CD4-positive, alpha-beta T cell treated with Interleukin-1 beta for 1 hour (primary cell): Measurements from ENCODE around the gene TCEAL5.
"Not testable (repeated sequence)": the region's sequence is repeated elsewhere in the genome, so short reads cannot be mapped to it uniquely, and the experiment has no call there.

Source experiments
- DNase-seq, 2 donors: peaks; one replicate each; pipeline ENCODE4 v3.0.0-alpha.2; 2020 to 2022

The TCEAL5 gene, protein sequence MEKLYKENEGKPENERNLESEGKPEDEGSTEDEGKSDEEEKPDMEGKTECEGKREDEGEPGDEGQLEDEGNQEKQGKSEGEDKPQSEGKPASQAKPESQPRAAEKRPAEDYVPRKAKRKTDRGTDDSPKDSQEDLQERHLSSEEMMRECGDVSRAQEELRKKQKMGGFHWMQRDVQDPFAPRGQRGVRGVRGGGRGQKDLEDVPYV

DNA sequence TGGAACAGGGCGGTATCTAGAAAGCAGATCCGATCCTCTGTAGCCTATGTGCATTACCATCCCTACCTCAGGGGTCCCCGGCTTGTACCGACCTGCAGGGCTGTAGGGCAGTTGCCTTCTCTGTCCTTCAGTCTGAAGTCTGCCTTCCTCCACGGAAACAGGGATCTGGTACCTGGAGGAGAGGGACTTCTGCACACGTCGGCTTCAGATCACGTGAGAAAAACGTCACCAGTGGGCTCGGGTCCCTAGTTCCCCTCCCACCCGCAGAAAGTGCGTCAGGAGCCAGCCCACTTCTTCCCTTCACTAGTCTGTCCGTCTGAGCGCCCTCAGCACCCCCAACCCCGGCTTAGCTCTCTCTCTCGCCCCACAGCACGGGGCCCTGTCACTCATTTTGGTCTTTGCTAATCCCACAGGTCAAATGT is at the start of gene TCEAL5:
TSS of gene TCEAL5 (minus strand) at position 170 of the 422 bp plus-strand sequence. CDS start 2,187 bp downstream, outside the sequence.
- no peak for DNase-seq

DNA sequence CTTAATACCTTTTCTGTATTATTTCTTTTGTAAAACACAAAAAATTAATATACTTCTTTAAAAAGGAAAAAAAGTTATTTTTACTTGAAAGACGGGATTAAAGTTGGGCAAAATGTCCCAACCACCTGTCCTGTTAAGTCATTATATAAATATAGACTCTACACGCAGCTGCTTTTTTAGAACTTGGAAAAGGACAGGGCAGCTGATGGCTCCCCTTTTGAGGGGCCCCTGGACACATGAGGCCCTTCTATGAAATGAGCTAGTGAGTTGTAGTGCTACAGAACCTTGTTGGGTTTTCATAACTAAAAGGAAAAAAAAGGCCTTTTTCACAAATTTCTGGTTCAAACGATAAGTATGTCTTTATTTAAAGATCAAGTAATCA is 34.8 kb upstream of the TCEAL5 start:
- DNase-seq, result no peak

DNA sequence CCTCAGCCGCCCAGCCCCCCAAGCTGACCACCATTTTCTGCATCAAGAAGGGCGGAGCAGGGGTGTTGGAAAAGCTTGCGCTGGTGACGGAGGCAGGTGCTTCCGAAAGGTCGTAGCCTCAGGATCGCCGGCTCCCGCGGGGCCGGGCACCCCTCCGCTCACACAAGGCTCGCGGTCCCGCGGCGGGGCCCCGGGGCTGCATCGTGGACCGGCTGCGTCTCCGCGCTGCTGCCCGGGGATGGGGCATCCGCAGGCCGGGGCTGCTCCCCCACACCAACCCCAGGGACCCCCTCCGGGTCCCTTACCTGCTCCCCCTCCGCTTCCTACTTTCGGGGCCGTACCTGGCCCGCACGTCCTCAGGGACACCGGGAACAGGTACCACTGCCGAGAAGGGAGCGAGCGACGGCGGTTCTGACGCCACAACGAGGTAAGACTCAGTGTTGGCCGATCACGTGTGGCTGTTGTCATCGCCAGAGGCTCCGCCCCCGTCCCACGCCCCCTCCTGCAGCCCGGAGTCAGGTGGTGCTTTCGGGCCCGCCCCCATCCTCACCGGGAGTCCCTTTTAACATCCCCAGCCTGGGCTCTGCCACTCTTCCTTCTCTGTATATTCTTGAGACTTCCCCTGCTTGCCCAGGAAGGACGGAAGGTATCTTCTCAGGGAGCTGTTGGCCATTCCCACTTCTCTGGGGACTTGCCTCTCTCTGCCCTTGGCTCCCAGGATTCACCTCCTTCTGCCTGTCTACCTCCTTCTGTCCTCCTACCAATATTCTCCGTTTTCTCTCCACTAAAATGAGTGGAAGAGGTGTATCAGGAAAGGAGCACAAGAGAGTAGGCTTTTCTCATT is 34.2 kb upstream of the TCEAL5 start, which contains the start of gene BEX2:
TSS of gene BEX2 (minus strand) at position 436 of the 844 bp plus-strand sequence. CDS start 1,014 bp downstream, outside the sequence.
- DNase-seq, result peak; percentile 85 to 87

DNA sequence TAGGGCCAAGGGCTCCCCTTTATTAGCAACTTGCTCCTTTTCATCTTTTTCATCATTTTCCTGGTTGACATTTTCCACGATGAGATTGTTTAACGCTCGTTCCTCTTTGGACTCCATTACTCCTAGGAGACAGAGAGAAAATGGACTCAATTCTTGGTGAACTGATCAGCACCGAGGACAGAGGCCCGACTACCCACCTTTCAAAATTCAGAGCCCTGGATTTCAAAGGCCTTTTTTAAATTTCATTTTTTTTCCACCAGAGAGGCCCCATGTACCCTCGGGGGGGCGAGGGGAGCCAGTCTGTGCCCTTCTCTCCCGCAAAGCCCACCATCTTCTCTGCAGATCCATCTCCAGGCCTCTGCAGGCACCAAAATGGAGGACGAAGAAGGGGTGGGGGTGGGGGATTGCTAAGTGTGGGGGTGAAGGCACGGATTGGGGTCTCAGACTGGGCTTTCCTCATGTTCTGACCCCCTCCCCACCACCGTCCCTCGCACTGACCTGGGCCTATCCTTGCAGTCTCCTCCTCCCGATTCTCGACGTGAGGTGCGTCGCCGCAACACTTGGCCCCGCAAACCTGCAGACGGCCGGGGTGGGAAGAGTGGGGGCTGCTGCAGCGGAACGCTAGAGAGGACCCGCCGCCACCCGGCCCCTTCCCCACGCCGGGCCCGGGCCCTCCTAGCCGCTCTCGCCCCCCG is 33.5 kb upstream of the TCEAL5 start:
- DNase-seq, result no peak

DNA sequence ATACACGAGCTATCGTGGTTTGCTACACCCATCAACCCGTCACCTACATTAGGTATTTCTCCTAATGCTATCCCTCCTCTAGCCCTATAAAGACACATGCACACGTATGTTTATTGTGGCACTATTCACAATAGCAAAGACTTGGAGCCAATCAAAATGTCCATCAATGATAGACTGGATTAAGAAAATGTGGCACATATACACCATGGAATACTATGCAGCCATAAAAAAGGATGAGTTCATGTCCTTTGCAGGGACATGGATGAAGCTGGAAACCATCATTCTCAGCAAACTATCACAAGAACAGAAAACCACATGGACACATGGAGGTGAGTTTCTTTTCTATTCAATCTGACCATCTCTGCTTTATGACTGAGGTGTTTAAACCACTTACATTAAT is 29.1 kb upstream of the TCEAL5 start:
- DNase-seq, result not testable (repeated sequence)

DNA sequence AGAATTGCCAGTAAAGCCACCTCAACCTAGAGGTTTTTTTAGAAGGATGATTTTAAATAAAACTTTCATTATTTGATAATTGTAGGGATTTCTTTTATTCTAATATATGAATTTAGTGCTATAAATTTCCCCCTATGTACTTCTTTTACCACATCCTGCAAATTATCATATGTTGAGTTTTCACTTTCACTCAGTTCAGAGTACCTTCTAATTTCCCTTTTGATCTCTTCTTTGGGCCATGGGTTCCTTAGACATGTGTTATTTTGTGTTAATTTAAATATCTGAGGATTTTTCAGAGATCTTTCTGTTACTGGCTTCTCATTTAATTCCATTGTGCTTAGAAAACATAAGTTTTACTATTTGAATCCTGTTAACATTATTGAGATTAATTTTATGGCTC is 28.2 kb upstream of the TCEAL5 start:
- no peak for DNase-seq

DNA sequence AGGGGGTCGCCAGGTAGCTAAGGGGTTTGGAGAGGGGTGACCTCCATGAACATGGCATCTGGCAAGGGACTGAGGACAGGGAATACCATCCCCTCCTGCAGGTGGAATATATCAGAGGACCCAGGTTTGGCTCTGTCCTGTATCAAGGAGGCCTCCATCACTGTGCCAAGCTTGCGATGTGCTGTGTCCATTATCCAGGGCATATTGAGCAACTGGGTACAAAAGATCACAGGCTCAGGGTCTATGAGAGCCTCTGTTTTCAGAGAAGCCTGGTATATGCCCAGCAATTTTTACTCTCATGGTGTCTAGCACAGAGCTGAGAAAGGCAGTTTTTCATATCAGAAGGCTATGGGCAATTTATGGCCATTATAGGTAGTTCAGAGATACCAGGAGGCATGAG is 16.6 kb upstream of the TCEAL5 start:
- DNase-seq, result no peak

DNA sequence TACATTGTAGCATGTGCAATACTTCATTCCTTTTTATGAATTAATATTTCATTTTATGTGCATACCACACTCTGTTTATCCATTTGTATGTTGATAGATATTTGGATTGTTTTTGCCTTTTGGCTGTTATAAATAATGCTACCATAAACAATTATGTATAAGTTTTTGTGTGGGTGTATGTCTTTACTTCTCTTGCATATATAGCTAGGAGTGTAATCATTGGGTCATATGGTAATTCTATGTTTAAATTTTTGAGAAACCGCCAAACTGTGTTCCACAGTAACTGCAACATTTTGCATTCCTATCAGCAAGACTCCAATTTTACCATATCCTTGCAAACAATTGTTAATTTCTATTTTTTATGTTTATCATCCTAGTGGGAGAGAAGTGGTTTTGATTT is 3.1 kb upstream of the TCEAL5 start:
- no peak for DNase-seq

DNA sequence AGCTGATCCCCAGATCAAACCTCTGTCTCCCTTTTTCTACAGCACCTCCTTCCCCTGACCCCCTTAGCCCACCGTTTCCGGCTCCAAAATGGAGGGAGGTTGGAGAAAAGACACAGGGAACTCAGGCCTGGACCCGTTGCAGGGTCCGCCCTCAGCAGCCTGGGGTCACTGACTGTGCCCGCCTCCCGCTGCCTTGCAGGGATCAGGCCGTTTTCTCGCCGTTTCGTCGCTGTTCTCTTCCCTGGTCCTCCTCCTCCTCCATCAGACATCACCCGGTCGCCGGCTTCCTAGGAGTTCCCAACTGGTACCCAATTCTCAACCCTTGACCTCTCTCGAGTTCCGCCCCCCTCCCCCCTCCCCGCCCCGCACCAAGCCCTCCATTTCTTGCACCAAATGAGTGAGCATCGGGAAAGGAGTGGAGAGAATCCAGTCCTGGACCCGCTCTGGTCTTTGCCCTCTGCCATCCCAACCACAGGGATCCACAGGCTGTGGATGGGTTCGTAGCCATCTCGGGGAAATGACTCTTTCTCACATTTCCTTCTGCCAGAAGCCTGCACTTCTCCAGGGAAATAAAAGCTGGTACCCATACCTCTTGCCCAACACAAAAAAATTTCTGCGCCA is 493 bp downstream of the TCEAL5 start:
- no peak for DNase-seq

DNA sequence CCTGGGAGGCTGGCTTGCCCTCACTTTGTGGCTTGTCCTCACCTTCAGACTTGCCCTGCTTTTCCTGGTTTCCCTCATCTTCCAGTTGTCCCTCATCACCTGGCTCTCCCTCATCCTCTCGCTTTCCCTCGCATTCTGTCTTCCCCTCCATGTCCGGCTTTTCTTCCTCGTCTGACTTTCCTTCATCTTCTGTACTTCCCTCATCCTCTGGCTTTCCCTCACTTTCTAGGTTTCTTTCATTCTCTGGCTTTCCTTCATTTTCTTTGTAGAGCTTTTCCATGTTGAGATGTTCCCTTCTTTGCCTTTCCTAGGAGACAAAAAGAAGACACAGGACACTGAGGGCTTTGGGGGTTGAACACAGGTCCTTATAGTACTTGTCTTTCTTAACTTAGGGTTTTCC is 2.3 kb downstream of the TCEAL5 start:
- DNase-seq, result no peak

DNA sequence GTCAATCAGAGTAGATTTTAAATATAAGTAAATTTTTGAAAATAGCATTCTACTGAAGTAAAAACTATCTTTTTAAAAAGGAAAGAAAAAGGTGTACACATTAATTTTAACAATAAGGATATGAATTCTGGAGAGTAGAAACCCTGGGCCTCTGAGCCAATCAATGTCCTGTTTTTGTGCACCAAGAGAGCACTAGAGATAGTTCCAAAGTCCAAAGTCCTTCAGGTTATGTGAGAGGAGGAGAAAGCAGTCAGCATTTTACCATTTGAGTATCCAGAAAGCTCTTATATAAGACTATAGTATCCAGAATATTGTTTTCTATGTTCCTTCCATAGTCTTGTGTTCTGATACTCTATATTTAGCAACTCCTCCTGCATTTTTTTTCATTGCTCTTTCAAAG is 18.3 kb downstream of the TCEAL5 start:
- no peak for DNase-seq

DNA sequence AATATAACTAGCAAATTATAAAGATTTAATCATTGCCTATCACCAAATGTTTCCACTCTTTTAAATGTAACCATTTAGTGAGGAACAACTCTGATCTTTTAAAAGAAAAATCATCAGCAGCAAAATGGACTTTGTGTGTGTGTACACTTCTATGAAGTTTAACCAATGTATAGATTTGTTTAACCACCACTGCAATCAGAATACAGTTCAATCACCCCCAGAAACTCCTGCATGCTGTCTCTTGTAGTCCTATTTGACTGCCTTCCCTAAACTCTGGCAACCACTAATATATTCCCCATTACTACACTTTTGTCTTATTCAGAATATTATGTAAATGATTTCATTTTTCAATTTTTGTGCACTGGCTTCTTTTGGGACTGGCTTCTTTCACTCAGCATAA is 19.9 kb downstream of the TCEAL5 start:
- DNase-seq, result no peak

DNA sequence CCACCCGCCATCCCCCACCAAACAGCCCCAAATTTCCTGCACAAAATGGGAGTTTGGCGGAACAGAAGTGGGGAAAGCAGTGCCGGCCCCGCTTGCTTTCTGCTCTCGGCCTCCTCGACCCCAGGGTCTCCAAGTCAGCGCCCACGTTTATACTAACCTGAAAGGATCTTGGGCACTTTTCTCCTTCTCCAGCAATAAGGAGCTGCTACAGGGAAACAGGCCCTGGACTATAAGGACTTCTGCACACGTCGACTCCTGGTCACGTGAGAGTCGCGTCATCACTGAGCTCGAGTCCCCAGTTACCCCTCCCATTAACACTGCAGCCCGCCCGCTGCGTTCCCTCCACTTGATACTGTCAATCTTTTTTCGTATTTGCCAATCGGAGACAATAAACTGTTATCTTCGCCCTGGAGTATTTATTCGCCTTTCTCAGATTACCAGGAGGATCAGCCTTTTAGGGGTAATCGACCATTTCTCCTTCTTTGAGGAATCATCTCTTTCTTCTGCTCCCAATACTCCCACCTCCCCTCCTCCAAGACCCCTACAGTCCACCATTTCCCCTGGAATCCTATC is 21.5 kb downstream of the TCEAL5 start, which contains the start of gene TCEAL8:
TSS of gene TCEAL8 (minus strand) at position 235 of the 573 bp plus-strand sequence. CDS start 1,176 bp downstream, outside the sequence.
- peak; percentile 63 to 64 for DNase-seq

DNA sequence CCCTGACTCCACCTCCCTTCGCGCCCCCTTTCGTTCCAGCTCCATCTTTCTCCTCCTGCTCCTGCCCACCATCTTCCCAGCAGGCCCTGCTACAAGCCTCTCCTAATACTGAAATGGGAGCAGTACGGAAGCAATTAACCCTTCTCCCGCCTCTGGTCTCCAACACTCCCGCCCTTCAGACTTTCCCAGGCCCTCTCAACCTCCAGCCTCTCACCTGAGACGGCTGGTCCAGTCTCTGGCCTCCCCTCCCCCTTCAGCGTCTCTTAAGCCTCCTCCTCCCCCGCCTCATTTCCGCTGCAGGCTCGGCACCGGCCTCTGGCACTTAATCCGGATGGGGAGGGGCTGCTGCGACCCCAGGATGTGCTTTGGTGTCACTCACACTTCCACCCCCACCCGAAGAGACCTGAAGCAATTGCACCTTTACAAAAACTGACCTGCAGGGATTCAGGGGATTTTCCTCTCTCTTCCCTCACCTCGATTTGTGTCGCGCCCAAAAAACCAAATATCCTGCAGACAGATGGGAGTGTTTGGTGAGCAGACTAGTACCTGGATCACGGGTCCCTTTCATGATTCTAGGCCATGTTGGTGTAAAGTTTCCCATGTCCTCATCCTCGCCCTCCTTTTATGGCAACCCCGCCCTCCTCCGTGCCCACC is 22.3 kb downstream of the TCEAL5 start:
- peak; percentile 36 to 40 for DNase-seq

DNA sequence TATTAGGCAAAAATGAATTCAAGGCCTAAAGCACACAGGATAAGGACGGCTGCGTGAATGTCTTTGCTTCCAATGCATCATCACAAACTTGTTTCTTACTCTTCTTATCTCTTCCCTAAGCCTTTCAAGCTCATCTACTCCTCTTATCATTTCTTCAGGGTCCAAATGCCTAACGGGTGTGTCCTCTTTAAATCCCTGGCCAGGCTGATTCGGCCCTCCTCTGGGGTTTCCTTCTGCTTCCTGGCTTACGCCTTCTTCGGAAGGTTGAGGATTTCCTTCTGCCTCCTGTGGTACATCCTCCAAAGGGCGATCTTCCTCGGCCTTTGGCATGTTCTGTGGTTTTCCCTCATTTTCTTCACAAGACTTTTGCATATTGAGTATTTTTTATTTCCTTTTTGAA is 22.9 kb downstream of the TCEAL5 start:
- no peak for DNase-seq

DNA sequence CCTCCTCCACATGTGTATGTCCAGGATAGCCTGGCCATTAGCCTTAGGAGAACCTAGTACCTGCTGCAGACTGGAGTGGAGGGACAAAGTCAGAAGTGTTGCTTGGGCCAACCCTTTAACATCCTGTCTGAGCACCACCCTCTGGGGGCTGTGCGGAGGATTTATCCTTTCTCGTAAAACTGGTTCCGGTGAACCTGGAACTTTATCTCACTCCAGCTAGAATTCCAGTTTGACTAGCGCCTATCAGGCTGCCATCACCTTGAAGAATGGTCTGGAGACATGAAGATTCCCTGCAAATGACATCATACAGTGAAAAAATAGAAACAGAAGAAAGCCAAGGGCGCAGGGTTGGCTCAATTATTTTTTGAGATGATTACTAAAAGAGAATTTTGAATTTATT is 25.6 kb downstream of the TCEAL5 start:
- DNase-seq, result no peak

DNA sequence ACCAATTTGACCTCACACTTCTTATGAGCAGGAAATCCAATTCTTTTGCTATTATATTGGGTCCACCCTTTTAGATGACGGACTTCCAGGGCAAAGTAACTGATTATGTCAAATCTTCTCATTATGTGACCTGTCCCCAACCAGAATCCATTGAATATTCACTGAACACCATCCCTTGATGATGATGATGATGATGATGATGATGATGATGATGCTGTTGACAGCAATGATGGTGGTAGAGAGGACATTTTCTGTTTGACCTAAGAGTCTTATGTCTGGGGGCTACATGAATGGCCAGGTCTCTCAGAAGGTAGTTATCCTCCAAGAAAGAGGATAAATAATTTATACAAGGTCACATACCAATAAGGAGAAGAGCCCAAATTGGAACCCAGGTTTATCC is 26.7 kb downstream of the TCEAL5 start:
- no peak for DNase-seq

DNA sequence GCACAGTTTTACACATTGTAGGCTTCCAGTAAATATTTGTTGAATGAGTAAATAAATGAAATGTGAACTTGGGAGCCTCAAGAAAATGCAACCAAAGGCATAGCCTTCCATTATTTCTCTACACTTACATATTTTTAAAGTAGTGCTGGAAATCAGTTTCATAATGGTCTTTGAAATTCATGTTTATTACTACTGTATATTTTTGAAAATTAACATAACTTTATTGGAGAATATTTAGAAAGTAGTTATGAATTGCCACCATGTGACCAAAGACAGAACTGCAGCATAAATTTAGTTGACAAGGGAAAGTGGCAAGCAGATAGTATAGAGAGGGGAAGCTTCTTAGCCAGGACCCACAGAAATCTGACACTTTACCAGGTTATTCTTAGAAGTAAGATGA is 28.0 kb downstream of the TCEAL5 start:
- peak in 1 of 2 donors; percentile 38 for DNase-seq

DNA sequence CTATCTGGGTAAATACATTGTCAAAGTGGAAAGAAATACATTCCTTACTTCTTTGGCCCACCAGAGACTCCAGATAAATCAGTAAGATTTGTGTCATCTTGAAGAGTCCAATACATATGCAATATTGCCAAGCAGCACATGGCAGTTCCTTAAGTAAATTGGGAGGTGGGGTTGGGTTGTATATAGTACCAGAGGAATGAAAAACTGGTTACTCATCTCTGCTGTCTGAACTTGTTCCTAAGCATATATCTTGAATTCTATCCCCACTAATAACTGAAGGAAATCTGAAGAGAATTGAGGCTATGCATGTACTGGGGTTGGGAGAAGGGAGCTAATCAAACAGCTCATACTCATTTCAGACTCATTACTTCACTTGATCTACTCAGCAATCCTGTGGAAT is 36.4 kb downstream of the TCEAL5 start:
- DNase-seq, result no peak

DNA sequence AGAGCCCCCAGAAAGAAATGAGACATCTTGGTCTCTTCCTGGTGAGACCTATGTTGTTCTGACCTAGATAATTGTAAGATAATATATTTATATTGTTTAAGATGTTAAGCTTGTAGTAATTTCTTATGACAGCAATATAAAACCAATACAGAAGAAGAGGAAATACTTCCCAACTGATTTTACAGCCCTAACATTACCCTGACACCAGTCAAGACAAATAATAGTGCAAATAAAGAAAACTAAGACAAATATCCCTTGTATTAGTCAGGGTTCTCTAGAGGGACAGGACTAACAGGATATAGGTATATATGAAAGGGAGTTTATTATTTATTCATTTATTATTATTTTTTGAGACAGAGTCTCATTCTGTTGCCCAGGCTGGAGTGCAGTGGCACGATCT is 40.3 kb downstream of the TCEAL5 start:
- DNase-seq, result no peak

DNA sequence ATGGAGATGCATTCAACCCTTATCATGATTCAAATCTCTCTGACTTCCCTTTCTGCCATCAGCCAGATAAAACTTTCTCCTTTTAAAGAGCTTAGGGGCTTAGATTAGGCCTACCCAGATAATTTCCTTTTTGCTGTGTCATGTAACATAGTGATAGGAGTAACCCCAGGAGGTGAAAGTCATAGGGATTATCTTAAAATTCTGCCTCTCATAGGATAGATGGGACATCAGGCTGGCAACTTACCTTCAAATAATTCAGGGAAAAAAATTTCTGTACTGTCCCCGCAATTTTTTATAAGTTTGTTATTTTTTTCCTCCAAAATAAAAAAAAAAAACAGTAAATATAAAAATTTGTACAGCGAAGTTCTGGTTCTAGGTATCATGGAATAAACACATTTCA is 40.9 kb downstream of the TCEAL5 start:
- not testable (repeated sequence) for DNase-seq

DNA sequence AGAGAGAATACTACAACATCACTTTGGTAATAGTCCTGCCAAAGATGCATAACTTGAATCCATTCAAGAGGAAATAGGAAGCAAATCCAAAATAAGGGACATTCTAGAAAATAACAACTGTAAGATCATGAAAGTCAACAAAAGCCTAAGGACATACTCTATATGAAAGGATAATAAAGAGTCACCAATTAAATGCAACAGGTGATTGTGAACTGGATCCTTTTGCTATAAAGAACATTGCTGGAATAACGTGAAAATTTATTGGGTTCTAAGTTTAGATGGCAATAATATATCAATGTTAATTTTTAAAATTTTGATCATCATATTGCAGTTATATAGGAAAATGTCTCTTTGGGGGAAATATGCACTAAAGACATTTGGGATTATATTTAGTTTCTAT is 41.7 kb downstream of the TCEAL5 start:
- DNase-seq, result no peak
